GM19324 (cell line): ENCODE results near the gene PRR14L.
"Not testable (repeated sequence)": the region's sequence is repeated elsewhere in the genome, so short reads cannot be mapped to it uniquely, and the experiment has no call there.

ENCODE experiments used
- ATAC-seq: cut with Tn5 transposase; IDR thresholded peaks from one replicate; pipeline ENCODE4 v1.9.1; 2021; ENCODE audit warnings: mild to moderate bottlenecking, moderate library complexity; ENCODE audit not compliant: unreplicated experiment, low FRiP score

PRR14L gene

GRCh38 chr22:31749636-31750364, at the start of gene PRR14L:
PRR14L (minus strand) TSS chr22:31750132; CDS start chr22:31738860, 11,272 bp downstream.
- peak; percentile 76 for ATAC-seq

- not testable (repeated sequence) for ATAC-seq
These were observed 49.4 kb upstream of the PRR14L start for GRCh38 chr22:31799358-31799757.

DNA sequence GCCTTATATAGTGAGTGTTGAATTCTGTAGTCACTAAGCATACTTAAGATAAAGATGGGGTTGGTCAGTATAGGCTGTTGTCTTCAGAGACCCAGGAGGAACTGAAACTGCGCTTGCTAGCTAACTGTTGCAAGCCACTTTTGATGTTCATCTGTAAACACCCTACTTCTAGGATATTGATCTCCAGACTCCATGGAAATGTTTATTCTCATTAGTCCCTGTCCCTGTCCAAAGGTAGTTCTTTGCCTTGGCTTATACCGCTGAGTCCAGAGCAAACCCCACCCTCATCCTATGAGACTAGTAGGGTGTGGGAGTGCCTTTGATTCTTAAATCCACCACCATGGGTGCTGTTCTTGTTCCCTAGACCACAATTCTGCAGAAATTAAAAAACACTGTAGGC, 40.3 kb upstream of the PRR14L start:
- peak; percentile 51 for ATAC-seq

DNA sequence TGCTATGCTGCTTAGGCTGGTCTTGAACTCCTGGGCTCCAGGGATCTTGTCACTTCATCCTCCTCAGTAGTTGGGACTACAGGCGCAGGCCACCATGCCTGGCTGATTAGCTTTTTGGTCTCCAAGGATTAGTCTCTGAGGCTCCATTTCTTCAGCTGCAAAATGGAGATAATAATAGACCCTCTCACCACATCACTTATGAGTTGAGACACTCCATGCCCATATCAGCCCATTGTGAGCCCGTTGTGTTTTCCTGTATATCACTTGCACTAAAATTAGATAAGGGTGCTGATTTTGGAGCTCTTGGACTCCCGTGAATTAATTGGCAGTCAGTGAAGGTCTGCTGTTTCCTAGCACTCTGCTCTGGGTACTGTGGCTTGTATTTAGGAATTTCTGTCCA, 39.9 kb upstream of the PRR14L start:
- ATAC-seq, result no peak

- ATAC-seq, result no peak
These were observed 26.3 kb upstream of the PRR14L start for GRCh38 chr22:31776231-31776630.

DNA sequence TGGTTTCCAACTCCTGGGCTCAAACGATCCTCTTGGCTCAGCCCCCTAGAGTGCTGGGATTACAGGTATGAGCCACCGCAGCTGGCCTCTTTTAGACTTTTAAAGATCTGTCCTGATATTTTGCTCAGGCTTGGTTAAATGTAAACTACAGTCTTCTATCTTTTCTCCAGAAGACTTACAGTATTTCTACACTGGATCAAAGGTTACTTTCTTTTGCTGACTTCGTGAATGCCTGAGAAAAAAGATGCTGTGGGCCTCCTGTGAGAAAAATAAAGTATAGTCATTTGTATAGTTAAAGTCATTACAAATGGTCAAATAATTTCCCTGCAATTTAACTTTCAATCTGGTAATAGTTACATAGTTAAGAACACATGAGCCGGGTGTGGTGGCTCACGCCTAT, 23.5 kb upstream of the PRR14L start:
- ATAC-seq, result no peak

DNA sequence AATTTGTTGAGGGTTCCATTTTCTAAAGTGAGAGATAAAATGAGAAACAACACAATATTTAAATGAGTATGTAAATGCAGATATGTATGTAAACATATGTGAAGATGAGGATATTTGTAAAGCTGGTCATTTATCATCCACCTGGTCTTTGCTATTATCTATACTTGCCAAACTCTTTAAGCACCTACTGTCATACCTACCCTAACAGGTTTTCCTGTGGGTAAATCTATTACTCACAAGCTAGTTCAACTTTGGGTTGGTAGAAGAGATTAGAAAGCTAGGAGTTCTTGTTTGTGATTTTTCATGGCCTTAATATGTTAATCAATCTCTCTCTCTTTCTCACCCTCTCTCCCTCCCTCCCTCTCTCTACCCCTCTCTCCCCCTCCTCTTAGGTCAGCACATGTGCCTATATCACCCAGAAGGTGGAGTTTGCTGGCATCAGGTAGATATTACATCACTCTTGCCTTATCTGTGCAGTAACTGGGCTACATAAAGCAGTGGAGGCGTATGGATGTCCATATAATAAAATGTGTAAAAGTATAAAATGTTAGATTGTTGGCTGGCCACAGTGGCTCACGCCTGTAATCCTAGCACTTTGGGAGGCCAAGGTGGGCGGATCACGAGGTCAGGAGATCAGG, 18.6 kb upstream of the PRR14L start:
- ATAC-seq, result no peak

DNA sequence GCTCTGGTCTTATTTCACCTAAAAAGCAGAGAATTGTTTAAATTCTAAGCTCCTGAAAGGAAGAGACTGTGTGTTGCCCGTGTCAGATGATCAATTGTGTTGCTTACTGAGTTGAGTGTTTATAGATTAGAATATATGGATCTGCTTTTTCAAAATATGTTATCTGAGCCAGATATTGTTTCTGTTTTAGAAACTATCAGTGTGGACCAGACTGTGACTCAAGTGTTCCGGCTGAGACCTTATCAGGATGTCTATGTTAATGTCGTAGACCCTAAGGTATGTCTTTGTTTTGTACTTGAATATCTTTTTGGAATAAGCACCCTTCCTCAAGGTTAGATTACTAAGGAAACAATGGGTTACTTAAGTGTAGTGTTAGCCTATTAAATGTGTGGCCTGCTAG, 14.9 kb upstream of the PRR14L start:
- no peak for ATAC-seq

DNA sequence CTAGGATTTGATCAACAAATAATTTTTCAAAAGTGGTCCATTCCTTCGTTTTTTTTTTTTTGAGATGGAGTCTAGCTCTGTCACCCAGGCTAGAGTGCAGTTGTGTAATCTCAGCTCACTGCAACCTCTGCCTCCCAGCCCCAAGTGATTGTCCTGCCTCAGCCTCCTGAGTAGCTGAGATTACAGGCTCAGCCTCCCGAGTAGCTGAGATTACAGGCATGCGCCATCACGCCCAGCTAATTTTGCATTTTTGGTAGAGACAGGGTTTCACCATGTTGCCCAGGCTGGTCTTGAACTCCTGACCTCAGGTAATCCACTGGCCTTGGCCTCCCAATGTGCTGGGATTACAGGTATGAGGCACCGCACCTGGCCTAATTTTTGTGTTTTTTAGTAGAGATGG, 8.9 kb upstream of the PRR14L start:
- not testable (repeated sequence) for ATAC-seq

DNA sequence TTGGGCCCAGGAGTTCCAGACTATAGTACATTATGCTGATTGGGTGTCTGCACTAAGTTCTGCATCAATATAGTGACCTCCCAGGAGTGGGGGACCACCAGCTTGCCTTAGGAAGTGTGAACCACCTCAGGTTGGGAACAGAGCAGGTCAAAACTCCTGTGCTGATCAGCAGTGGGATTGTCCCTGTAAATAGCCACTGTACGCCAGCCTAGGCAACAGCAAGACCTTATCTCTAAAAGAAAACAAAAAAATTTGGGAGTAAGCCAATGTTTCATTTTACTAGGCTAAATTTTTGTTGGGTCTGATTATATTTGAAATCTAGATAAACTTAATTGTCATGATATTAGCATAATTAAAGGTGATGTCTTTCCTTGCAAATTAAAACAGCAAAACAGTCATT, 7.3 kb upstream of the PRR14L start:
- ATAC-seq, result no peak

DNA sequence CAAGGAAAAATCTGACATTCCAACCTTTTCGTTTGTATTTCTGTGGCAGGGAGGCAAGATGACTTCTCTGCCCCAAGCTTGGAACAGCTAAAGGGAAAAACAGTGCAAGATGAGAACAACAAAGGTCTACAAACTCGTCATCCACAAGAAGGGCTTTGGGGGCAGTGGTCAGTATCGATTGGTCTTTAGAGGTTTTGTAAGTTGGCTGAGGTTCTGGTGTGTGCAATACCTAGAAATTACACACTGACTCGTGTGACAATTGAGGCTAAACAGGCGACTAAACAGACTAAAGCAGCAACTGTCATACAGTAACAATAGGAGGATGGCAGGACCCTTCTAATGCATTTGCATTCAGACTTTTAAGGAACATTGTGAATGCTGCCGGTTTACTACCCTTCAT, 4.9 kb upstream of the PRR14L start:
- no peak for ATAC-seq

DNA sequence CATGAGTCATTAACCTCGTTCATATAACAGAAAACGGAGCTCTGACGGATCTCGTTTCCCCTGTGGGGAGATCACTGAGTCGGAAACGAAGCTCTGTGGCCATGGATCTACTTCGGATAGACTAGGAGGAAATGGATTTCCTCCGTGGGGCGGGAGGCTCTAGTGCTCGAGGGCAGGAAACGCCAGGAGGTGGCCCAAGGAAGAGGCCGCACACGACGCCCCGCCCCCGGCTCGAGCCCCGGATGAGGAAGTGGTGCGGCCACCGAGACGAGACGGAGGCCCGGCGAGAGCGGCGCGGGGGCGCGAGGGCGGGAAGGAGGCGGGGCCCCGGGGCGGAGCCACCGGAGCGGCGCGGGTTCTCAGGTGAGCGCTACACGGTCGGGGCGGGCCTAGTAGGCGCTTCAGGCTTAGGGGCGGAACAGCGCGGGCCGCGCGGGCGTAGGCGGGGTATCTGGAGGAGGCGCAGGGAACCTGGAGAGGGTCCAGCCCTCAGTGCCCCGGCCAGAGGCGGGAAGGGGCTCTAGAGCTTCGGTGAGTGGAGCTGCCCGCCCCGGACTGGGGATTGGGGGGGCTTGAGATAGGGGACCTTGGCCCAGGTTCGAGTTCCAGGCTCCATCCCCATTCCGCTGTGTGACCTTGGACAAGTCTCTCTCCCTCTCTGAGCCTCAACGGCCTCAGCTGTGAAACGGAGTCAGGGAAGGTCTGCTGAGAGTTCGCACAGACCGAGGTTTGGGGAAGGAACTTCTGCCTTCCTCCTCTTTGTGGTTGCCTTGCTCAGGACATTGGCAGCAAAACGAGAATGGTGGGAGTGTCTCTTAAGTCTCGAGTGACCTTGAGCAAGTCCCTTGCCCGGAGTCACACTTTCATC, 3.9 kb upstream of the PRR14L start, which contains the start of gene DEPDC5:
DEPDC5 (plus strand) TSS at position 386 of the 868 bp plus-strand sequence. CDS start 903 bp downstream, outside the sequence.
- ATAC-seq, result peak; percentile 80

GRCh38 chr22:31753005-31753633, 3.2 kb upstream of the PRR14L start:
- ATAC-seq, result no peak

- no peak for ATAC-seq
These were observed 2.3 kb upstream of the PRR14L start for GRCh38 chr22:31752096-31752847.

DNA sequence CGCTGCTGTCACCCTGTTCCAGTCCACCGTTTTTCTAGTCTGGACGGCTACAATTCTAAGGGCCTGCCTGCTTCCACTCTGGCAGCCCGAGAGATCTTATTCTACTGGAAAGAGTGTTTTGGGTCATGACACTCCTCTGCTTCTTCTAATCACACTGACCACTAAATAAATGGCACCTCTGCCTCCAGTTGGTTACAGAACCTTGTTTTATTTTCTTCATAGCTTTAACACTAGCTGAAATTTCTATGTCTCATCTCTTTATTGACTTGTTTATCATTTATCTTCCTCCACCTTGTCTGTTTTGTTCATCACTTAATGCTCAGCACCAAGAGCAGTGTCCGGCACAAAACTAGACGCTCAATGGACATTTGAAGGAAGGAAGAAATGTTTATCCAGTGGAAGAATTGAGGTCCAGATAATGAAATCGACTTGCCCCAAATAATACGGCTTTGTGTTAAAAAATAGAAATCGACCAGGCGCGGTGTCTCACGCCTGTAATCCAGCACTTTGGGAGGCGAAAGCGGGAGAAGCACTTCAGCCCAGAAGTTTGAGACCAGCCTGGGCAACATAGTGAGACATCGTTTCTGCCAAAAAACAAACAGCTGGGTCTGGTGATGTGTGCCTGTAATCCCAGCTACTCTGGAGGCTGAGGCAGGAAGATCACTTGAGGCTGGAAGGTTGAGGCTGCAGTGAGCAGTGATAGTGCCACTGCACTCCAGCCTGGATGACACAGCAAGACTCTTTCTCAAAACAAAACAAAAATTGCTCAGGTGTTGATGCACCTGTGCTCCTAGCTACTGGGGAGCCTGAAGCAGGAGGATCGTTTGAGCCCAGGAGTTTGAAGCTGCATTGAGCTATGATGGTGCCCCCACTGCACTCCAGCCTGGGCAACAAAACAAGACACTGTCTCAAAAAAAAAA, 693 bp upstream of the PRR14L start:
- no peak for ATAC-seq

DNA sequence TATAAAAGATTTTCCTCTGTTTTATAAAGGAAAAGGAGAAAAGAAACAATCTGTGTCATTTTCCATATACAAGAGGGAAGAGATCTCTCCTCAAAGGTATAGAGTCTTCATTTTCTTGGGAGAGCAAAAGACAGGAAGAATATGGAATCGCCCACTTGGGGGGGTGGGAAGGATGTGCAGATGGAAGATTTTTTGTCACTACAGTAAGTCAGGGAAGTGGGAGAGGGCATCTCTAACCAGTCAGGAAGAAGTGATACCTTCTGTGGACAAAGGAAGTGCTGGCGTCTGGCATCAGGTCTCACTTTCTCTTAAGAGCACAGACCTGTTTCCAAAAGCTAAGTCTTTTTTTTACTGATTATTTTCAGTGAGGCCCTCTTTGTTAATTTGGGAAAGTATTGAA, 1.4 kb downstream of the PRR14L start:
- no peak for ATAC-seq

DNA sequence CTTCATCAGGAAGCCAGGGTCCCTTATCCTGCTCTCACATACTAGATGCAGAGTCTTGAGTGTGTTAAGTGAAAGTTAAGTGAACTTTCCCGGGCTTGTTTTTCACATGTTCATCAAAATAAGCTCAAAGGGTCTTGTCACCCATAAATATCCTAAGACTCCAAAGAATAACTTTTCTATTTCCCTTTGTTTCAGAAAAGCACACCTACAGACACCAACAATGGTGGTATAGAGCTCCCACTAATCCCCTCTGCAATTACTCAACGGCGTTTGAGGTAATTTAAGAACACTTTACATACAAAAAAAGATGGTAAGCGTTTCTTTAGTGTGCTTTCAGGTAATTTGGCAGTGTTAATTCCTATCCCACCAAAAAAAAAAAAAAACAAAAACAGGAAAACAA, 2.5 kb downstream of the PRR14L start:
- no peak for ATAC-seq

DNA sequence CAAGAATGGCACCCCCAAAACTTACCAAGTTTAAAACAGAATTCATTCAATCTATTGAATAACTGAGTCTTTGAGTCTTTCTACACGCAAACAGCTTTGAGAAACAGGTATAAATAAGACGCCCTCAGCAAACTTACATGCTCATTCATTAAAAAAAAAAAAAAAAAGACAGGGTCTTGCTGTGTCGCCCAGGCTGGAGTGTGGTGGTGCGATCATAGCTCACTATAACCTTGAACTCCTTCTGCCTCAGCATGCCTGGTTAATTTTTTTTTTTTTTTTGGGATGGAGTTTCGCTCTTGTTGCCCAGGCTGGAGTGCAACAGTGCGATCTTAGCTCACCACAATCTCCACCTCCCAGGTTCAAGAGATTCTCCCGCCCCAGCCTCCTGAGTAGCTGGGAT, 6.1 kb downstream of the PRR14L start:
- ATAC-seq, result no peak

GRCh38 chr22:31742682-31743081, 7.2 kb downstream of the PRR14L start:
- ATAC-seq, result no peak
